Measurements from ENCODE around the gene MT3. TPM values are rescaled to one million over a fixed set of nuclear protein-coding genes. Genes with fewer than 3 reads are reported as not detected.
A peak's percentile ranks its signal among the peaks of the same experiment; 100 is the strongest.

The MT3 gene
- total RNA-seq, 1 donor from 2014 or later: not detected

DNA sequence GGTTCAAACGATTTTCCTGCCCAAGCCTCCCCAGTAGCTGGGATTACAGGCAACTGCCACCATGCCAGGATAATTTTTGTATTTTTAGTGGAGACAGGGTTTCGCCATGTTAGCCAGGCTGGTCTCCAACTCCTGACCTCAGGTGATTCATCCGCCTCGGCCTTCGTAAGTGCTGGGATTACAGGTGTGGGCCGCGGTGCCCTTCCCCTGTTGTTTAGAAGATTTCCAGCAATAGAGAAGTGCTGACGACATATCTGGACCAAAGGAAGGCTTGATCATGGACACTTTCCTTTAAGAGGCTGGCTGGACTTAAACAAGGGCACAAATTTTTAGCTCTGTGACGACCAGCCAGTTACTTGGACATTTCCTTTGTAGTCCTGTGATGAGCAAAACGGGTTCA is 41.9 kb downstream of the MT3 start:
- H3K27me3 ChIP-seq (ENCODE audit: low read depth): peaks cover 41% of the 10 kb centered on the region
- H3K27ac ChIP-seq: peak overlapping the region; percentile 78

DNA sequence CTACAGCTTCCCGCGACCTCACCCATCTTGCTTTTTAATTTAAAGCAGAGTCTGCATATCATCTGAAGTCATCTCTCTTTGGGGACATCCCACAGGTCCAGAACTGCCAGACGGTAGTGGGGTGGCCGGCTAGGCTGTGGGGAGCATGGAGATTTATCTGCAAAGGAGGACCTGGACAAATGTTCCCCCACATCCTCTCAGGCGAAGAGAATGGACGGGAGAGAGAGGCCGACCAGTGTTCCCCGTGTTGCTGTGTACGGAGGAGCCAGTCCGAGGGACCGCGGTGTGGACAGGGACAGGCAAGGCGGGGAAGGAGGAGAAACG is 42.5 kb downstream of the MT3 start:
- Histone ChIP-seq H3K27ac (peak overlapping the region; percentile 78), H3K9me3 (no peaks in the 10 kb centered on the region), H3K36me3 (no peaks in the 10 kb centered on the region), H3K27me3 (ENCODE audit: low read depth) (peaks cover 45% of the 10 kb centered on the region), H3K4me3 (peak overlapping the region; percentile 61), H3K4me1 (peaks cover 34% of the 10 kb centered on the region)
- DNase-seq (no peak), ATAC-seq (no peak)
- TF ChIP-seq CTCF (IDR thresholded peaks at IDR 0.05): no peak
- intact Hi-C loops (cut with DNase I): no loop called here

More for the DNA sequence above, 41.9 kb downstream of the MT3 start:
- TF ChIP-seq CTCF (IDR thresholded peaks at IDR 0.05): no peak
- intact Hi-C loops (cut with DNase I): no loop called here
- Histone ChIP-seq H3K36me3 (no peaks in the 10 kb centered on the region), H3K9me3 (no peaks in the 10 kb centered on the region), H3K4me1 (peaks cover 40% of the 10 kb centered on the region), H3K4me3 (no peak overlapping the region)
- DNase-seq (no peak), ATAC-seq (no peak)

- peaks cover 47% of the 10 kb centered on the region for H3K27me3 ChIP-seq (ENCODE audit: low read depth)
- DNase-seq (peak; percentile 73), ATAC-seq (peak; percentile 85)
- H3K4me1 ChIP-seq: peaks cover 29% of the 10 kb centered on the region
- H3K4me3 ChIP-seq: peak within 1 kb of the TSS; percentile 61
- intact Hi-C loops (cut with DNase I): no loop called here
- H3K9me3 ChIP-seq: no peaks in the 10 kb centered on the region
- peak within 1 kb of the TSS; percentile 78 for H3K27ac ChIP-seq
- H3K36me3 ChIP-seq: no peaks in the 10 kb centered on the region
- no peak for TF ChIP-seq CTCF (IDR thresholded peaks at IDR 0.05)
Observed at GRCh38 chr16:56632156-56632847, 43.0 kb downstream of the MT3 start, which contains the start of gene MT1M. Gene MT1M (plus strand): TSS chr16:56632659. CDS start chr16:56632732, 73 bp downstream.

DNA sequence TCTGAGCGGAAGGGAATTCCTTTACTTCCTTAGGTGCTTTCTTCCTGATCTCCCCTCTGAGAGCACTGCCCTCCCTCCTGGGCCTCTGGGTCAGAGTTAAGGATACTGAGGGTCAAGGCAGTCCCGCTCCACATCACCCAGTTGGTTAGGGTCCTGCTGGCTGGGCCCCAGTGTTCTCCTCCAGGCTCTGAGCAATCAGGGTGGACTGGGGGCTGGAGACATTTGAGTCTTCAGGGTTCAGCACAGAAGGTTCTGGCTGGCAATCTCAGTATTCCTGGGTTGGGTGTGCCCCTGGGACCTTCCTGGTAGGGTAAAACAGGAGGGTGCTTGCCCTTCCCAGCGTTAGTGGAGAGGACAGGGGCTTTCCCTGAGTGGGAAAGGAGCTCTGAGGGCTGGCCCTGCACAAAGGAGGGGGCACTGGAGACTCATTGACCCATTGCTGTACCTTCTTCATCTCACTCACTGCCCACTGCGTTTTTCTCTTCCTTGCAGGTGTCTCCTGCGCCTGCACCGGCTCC is 43.6 kb downstream of the MT3 start:
- H3K4me1 ChIP-seq: peaks cover 30% of the 10 kb centered on the region
- peak; percentile 4 to 10 for ATAC-seq
- peaks cover 53% of the 10 kb centered on the region for H3K27me3 ChIP-seq (ENCODE audit: low read depth)
- no peak for TF ChIP-seq CTCF (IDR thresholded peaks at IDR 0.05)
- no peaks in the 10 kb centered on the region for H3K36me3 ChIP-seq
- no peak for DNase-seq
- no peaks in the 10 kb centered on the region for H3K9me3 ChIP-seq
- peak overlapping the region; percentile 78 for H3K27ac ChIP-seq
- intact Hi-C loops (cut with DNase I): no loop called here
- peak overlapping the region; percentile 61 for H3K4me3 ChIP-seq

GRCh38 chr16:56633535-56633934 is 44.2 kb downstream of the MT3 start:
- Histone ChIP-seq H3K9me3 (no peaks in the 10 kb centered on the region), H3K4me3 (peak overlapping the region; percentile 61), H3K27ac (peak overlapping the region; percentile 78), H3K27me3 (ENCODE audit: low read depth) (peaks cover 59% of the 10 kb centered on the region), H3K4me1 (peaks cover 36% of the 10 kb centered on the region), H3K36me3 (no peaks in the 10 kb centered on the region)
- intact Hi-C loops (cut with DNase I): no loop called here
- no peak for DNase-seq
- no peak for ATAC-seq
- TF ChIP-seq CTCF (IDR thresholded peaks at IDR 0.05): no peak
